ENCODE measurements around the gene ZNF398. TPM values are rescaled to one million over a fixed set of nuclear protein-coding genes. Genes with fewer than 3 reads are reported as not detected.

Gene ZNF398
- total and polyA plus RNA-seq, 2 of the 13 experiments (the other 11 are each of a cell fraction or from before 2014, with no cell fraction given), result 3.0 to 8.9 TPM

DNA sequence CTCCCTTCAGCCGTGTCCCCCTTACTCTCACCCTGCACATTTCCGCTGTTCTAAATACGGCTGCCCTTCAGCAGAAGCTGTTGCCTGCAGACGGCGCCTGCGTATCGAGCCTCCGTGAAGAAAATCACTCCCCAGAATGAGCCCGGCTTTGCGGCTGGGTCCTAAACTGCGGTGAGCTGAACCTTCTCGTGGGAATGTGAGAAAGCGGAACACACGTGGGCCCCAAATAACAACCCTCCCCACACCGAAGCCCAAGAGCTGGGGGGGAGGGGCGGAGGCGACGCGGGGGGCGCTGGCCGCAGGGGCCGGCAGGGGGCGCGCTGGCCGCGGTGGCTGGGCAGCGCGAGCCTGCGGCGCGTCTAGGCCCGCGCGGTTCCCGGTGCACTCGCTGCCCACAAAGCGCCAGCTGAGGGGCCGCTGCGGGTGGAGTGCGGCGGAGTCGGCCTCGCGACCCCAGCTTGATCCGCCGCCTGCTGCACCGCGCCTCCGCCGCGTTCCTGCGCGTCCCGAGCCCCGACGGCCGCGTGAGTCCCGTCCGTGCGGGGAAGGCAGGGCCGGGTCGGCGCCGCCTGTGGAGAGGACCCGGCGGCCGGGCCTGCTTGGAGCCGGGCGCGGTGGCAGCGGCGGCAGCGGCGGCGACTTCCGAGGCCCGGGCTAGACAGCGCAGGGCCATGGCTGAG lies at the start of gene ZNF398 (continued):
- TF ChIP-seq IRX3 (CRISPR knock-in tag; IDR thresholded peaks at IDR 0.05; ENCODE audit: borderline replicate concordance, low read depth), result peak; percentile 29; the same call in 1 of the 2 replicates
- TF ChIP-seq XRCC5 (optimal IDR thresholded peaks at IDR 0.05; ENCODE audit: low read length), result no peak
- peak; percentile 50; the same call in 1 of the 2 replicates for TF ChIP-seq ZBTB7B (CRISPR knock-in tag; IDR thresholded peaks at IDR 0.05)
- TF ChIP-seq MIXL1 (CRISPR knock-in tag; IDR thresholded peaks at IDR 0.05), result no peak
- no peak for TF ChIP-seq ARNT (IDR thresholded peaks at IDR 0.05)
- no peak for TF ChIP-seq ZNF660 (CRISPR knock-in tag; IDR thresholded peaks at IDR 0.05; ENCODE audit: borderline replicate concordance, low read depth)
- TF ChIP-seq NR3C1 (CRISPR knock-in tag; IDR thresholded peaks at IDR 0.05), result no peak; the same call in 1 of the 2 replicates
- no peak for TF ChIP-seq ZNF317 (CRISPR knock-in tag; IDR thresholded peaks at IDR 0.05)
- no peak for TF ChIP-seq NR2F1 (CRISPR knock-in tag; IDR thresholded peaks at IDR 0.05)
- TF ChIP-seq HIC2 (CRISPR knock-in tag; IDR thresholded peaks at IDR 0.05; ENCODE audit: low read depth), result no peak; the same call in 1 of the 2 replicates
- no peak for TF ChIP-seq PAF1 (CRISPR knock-in tag; IDR thresholded peaks at IDR 0.05)
- no peak for TF ChIP-seq GFI1 (CRISPR knock-in tag; IDR thresholded peaks at IDR 0.05; ENCODE audit: borderline replicate concordance)
- no peak for TF ChIP-seq TBL1XR1 (IDR thresholded peaks at IDR 0.05; ENCODE audit: borderline replicate concordance, low read length, partially characterized antibody)
- no peak for TF ChIP-seq NFE2L1 (CRISPR knock-in tag; IDR thresholded peaks at IDR 0.05; ENCODE audit: borderline replicate concordance)
- TF ChIP-seq AGO2 (optimal IDR thresholded peaks at IDR 0.05; ENCODE audit: low read depth, low read length), result no peak
- TF ChIP-seq ZNF205 (CRISPR knock-in tag; IDR thresholded peaks at IDR 0.05), result 0 out of 2 replicates have a peak, but pooled peaks have one; percentile 37
- no peak for TF ChIP-seq ZBTB38 (CRISPR knock-in tag; IDR thresholded peaks at IDR 0.05)
- TF ChIP-seq DR1 (CRISPR knock-in tag; IDR thresholded peaks at IDR 0.05), result no peak
- TF ChIP-seq NAIF1 (CRISPR knock-in tag; IDR thresholded peaks at IDR 0.05; ENCODE audit: borderline replicate concordance), result no peak
- TF ChIP-seq ZBTB1 (CRISPR knock-in tag; IDR thresholded peaks at IDR 0.05; ENCODE audit: borderline replicate concordance), result no peak
- TF ChIP-seq ZNF790 (CRISPR knock-in tag; IDR thresholded peaks at IDR 0.05; ENCODE audit: borderline replicate concordance), result no peak
- 0 out of 2 replicates have a peak, but pooled peaks have one; percentile 39 for TF ChIP-seq GTF3A (CRISPR knock-in tag; conservative IDR thresholded peaks at IDR 0.05)
- TF ChIP-seq SOX6 (IDR thresholded peaks at IDR 0.05), result no peak
- no peak for TF ChIP-seq SOX6 (CRISPR knock-in tag; IDR thresholded peaks at IDR 0.05)
- TF ChIP-seq SP5 (CRISPR knock-in tag; IDR thresholded peaks at IDR 0.05; ENCODE audit: borderline replicate concordance, low read depth), result no peak
- TF ChIP-seq, protein P1, sequence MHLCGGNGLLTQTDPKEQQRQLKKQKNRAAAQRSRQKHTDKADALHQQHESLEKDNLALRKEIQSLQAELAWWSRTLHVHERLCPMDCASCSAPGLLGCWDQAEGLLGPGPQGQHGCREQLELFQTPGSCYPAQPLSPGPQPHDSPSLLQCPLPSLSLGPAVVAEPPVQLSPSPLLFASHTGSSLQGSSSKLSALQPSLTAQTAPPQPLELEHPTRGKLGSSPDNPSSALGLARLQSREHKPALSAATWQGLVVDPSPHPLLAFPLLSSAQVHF (CRISPR knock-in tag; IDR thresholded peaks at IDR 0.05), result 0 out of 2 replicates have a peak, but pooled peaks have one; percentile 46
- TF ChIP-seq PREB (CRISPR knock-in tag; IDR thresholded peaks at IDR 0.05), result no peak
- TF ChIP-seq, protein P2, sequence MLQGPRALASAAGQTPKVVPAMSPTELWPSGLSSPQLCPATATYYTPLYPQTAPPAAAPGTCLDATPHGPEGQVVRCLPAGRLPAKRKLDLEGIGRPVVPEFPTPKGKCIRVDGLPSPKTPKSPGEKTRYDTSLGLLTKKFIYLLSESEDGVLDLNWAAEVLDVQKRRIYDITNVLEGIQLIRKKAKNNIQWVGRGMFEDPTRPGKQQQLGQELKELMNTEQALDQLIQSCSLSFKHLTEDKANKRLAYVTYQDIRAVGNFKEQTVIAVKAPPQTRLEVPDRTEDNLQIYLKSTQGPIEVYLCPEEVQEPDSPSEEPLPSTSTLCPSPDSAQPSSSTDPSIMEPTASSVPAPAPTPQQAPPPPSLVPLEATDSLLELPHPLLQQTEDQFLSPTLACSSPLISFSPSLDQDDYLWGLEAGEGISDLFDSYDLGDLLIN (CRISPR knock-in tag; IDR thresholded peaks at IDR 0.05; ENCODE audit: borderline replicate concordance), result no peak
